Panc1 (cell line): ENCODE measurements around the gene ZCCHC2. TPM values are rescaled to one million over a fixed set of nuclear protein-coding genes. Genes with fewer than 3 reads are reported as not detected.

ENCODE experiments used
- ATAC-seq: fragments of 200-7000 bp; cut with Tn5 transposase; 2 replicates; pipeline ENCODE4 v1.9.1; 2020; ENCODE audit warnings: mild to moderate bottlenecking, moderate library complexity
- BruUV-seq: library from RNA; stranded (reverse); fragments of 400-500 nt; replicated peaks from 2 replicates; lab custom pipeline; 2021; lab: Mats Ljungman, UMichigan
- CTCF ChIA-PET: fragments of 300-600 bp; sonication (Branson Sonifier 250); formaldehyde crosslinking; loops from one replicate; lab custom pipeline; 2022; ENCODE audit warnings: antibody characterized with exemption; lab: Charles Lee
- POLR2A ChIA-PET: fragments of 300-600 bp; sonication (Branson Sonifier 250); formaldehyde crosslinking; loops from one replicate; lab custom pipeline; 2022; ENCODE audit warnings: antibody characterized with exemption; lab: Charles Lee
- DNase-seq: peaks from one replicate; pipeline ENCODE4 v3.0.0-alpha.2; 2010; ENCODE audit warnings: low read depth, low spot score
- H3K27ac ChIP-seq: 2 replicates; pipeline ENCODE4 v1.5.1; 2011; ENCODE audit warnings: mild to moderate bottlenecking, low read length, inconsistent platforms
- H3K27me3 ChIP-seq: fragments of 200-500 bp; sonication (Bioruptor generic); 2 replicates; pipeline ENCODE4 v1.6.0; 2014; ENCODE audit warnings: low read length, inconsistent platforms; ENCODE audit not compliant: control insufficient read depth, insufficient read depth
- H3K36me3 ChIP-seq: fragments of 200-500 bp; sonication (Bioruptor generic); 2 replicates; pipeline ENCODE4 v1.5.1; 2014; ENCODE audit warnings: inconsistent platforms, mild to moderate bottlenecking, low read length, moderate library complexity; ENCODE audit not compliant: control insufficient read depth, insufficient read depth
- H3K4me1 ChIP-seq: 2 replicates; pipeline ENCODE4 v1.5.1; 2011; ENCODE audit warnings: inconsistent platforms, mild to moderate bottlenecking, low read length, moderate library complexity; ENCODE audit not compliant: control insufficient read depth, insufficient read depth
- H3K4me3 ChIP-seq, 2 experiments: 2 replicates each; pipeline ENCODE4 v1.5.1; 2011 to 2012; ENCODE audit warnings: low read depth in 2 of 2, low read length in 2 of 2, mild to moderate bottlenecking in 2 of 2, inconsistent platforms in 1 of 2, moderate library complexity in 1 of 2
- H3K9me3 ChIP-seq: fragments of 200-500 bp; sonication (Bioruptor generic); 2 replicates; pipeline ENCODE4 v1.5.1; 2014; ENCODE audit warnings: low read depth, mild to moderate bottlenecking, inconsistent platforms, low read length, moderate library complexity; ENCODE audit not compliant: control insufficient read depth, insufficient read depth
- CTCF ChIP-seq: fragments of 450-650 bp; IDR thresholded peaks from 2 replicates; pipeline ENCODE4 v1.5.1; 2017; ENCODE audit warnings: mild to moderate bottlenecking
- POLR2AphosphoS5 ChIP-seq: IDR thresholded peaks from 2 replicates; pipeline ENCODE4 v1.6.1; 2012; ENCODE audit warnings: mild to moderate bottlenecking, low read depth, low read length, moderate library complexity
- REST ChIP-seq, 2 experiments: IDR thresholded peaks; 2 replicates each; pipeline ENCODE4 v1.6.1; 2011 to 2012; ENCODE audit warnings: low read depth in 2 of 2, control low read depth in 1 of 2, low read length in 1 of 2, mild to moderate bottlenecking in 1 of 2, moderate library complexity in 1 of 2; ENCODE audit not compliant: insufficient read depth in 1 of 2
- SIN3A ChIP-seq: IDR thresholded peaks from 2 replicates; pipeline ENCODE4 v1.6.1; 2012; ENCODE audit warnings: low read depth, mild to moderate bottlenecking, low read length, moderate library complexity, borderline replicate concordance; ENCODE audit not compliant: insufficient read depth
- TCF7L2 ChIP-seq: IDR thresholded peaks from 2 replicates; pipeline ENCODE4 v1.6.1; 2011; ENCODE audit warnings: mild to moderate bottlenecking, low read depth, low read length, inconsistent platforms
- in situ Hi-C: cut with HindIII; loops from 2 replicates; pipeline ENCODE4 v1.10.0; 2016; ENCODE audit warnings: low sequenced_read_pairs, low pct_unique_long_range_greater_than_20kb
- intact Hi-C: fragments of 100-400 bp; cut with micrococcal nuclease; formaldehyde crosslinking; loops from one replicate; pipeline ENCODE4 v1.10.0; 2022; ENCODE audit not compliant: unreplicated experiment
- total RNA-seq: library from RNA; stranded (reverse); gene quantifications from one replicate; pipeline ENCODE4 v1.2.1, GENCODE V29; 2021; ENCODE audit not compliant: unreplicated experiment

Gene ZCCHC2
- total RNA-seq, 1 experiment from 2014 or later, result 18.2 TPM

GRCh38 chr18:62529597-62529996 lies 6.8 kb downstream of the ZCCHC2 start:
- H3K27ac ChIP-seq, result no peak overlapping the region
- ChIA-PET CTCF (no interaction called here), POLR2A (no interaction called here)
- ATAC-seq (no peak), DNase-seq (no peak)
- no peak for TF ChIP-seq POLR2AphosphoS5
- no peak for TF ChIP-seq REST (IDR thresholded peaks at IDR 0.05; ENCODE audit: insufficient read depth in 1 of 2, low read depth in 2 of 2, low read length in 1 of 2)
- no peak for TF ChIP-seq CTCF
- TF ChIP-seq TCF7L2, result no peak
- no peak for TF ChIP-seq SIN3A
- in situ Hi-C loops (no loop called here), intact Hi-C loops (loop anchor here (5.0 to 10.0 kb wide), 2 partner anchors 102 to 195 kb away; no protein-coding TSS in a partner anchor)
- H3K4me1 ChIP-seq, result peaks cover 14% of the 10 kb centered on the region
- no peaks in the 10 kb centered on the region for H3K36me3 ChIP-seq
- no TSS peak for BruUV-seq
- H3K9me3 ChIP-seq, result no peaks in the 10 kb centered on the region
- no peak overlapping the region for H3K4me3 ChIP-seq
- no peaks in the 10 kb centered on the region for H3K27me3 ChIP-seq

GRCh38 chr18:62531078-62531477 lies 8.3 kb downstream of the ZCCHC2 start:
- in situ Hi-C loops, result no loop called here
- Histone ChIP-seq H3K4me3 (no peak overlapping the region), H3K36me3 (no peaks in the 10 kb centered on the region), H3K9me3 (no peaks in the 10 kb centered on the region), H3K27ac (no peak overlapping the region), H3K27me3 (no peaks in the 10 kb centered on the region), H3K4me1 (peaks cover 14% of the 10 kb centered on the region)
- no TSS peak for BruUV-seq
- DNase-seq (no peak), ATAC-seq (no peak)
- TF ChIP-seq REST (IDR thresholded peaks at IDR 0.05; ENCODE audit: insufficient read depth in 1 of 2, low read depth in 2 of 2, low read length in 1 of 2), result no peak
- TF ChIP-seq SIN3A, result no peak
- no peak for TF ChIP-seq TCF7L2
- no peak for TF ChIP-seq POLR2AphosphoS5
- no peak for TF ChIP-seq CTCF
- ChIA-PET POLR2A (no interaction called here), CTCF (no interaction called here)
- intact Hi-C loops, result no loop called here
